DOHH2 (cell line): ENCODE measurements around the gene CBY1.
A peak's percentile ranks its signal among the peaks of the same experiment; 100 is the strongest.

ENCODE experiments used
- H3F3A ChIP-seq: fragments of 200-600 bp; sonication (generic), shearing (Covaris generic); 2 replicates; pipeline ENCODE4 v1.6.0; 2016; ENCODE audit warnings: antibody characterized with exemption, mild to moderate bottlenecking; ENCODE audit not compliant: control insufficient read depth, insufficient read depth
- H3K27ac ChIP-seq: fragments of 200-600 bp; sonication (generic); 2 replicates; pipeline ENCODE4 v1.5.1; 2014; ENCODE audit warnings: low read depth, mild to moderate bottlenecking, low read length, moderate library complexity
- H3K27me3 ChIP-seq: fragments of 200-600 bp; sonication (generic); 2 replicates; pipeline ENCODE4 v1.6.1; 2014; ENCODE audit warnings: mild to moderate bottlenecking, low read length, mixed read lengths; ENCODE audit not compliant: control insufficient read depth
- H3K36me3 ChIP-seq: fragments of 200-600 bp; sonication (generic); 2 replicates; pipeline ENCODE4 v1.6.1; 2014; ENCODE audit warnings: mild to moderate bottlenecking, low read length, moderate library complexity, mixed read lengths; ENCODE audit not compliant: control insufficient read depth
- H3K4me1 ChIP-seq: fragments of 200-600 bp; sonication (generic); 2 replicates; pipeline ENCODE4 v1.6.1; 2014; ENCODE audit warnings: mild to moderate bottlenecking, low read length, mixed read lengths; ENCODE audit not compliant: control insufficient read depth
- H3K4me2 ChIP-seq: fragments of 200-600 bp; sonication (generic); 2 replicates; pipeline ENCODE4 v1.6.0; 2014; ENCODE audit warnings: mild to moderate bottlenecking, low read length, moderate library complexity
- H3K4me3 ChIP-seq: fragments of 200-600 bp; sonication (generic); 2 replicates; pipeline ENCODE4 v1.5.1; 2014; ENCODE audit warnings: mild to moderate bottlenecking, low read length, mixed read lengths
- H3K79me2 ChIP-seq: fragments of 200-600 bp; sonication (generic); 2 replicates; pipeline ENCODE4 v1.6.1; 2014; ENCODE audit warnings: mild to moderate bottlenecking, low read length, mixed read lengths; ENCODE audit not compliant: control insufficient read depth
- H3K9me2 ChIP-seq: fragments of 200-600 bp; sonication (generic); replicated peaks from 2 replicates; pipeline ENCODE4 v1.6.1; 2014; ENCODE audit warnings: mild to moderate bottlenecking, low read length, mixed read lengths; ENCODE audit not compliant: control insufficient read depth
- H3K9me3 ChIP-seq: fragments of 200-600 bp; sonication (generic); 2 replicates; pipeline ENCODE4 v1.6.1; 2014; ENCODE audit warnings: antibody characterized with exemption, low read length, mixed read lengths; ENCODE audit not compliant: control insufficient read depth, insufficient read depth
- H4K20me1 ChIP-seq: fragments of 200-600 bp; sonication (generic); 2 replicates; pipeline ENCODE4 v1.6.0; 2014; ENCODE audit warnings: low read depth, mild to moderate bottlenecking, antibody characterized with exemption, low read length, moderate library complexity; ENCODE audit not compliant: control insufficient read depth, insufficient read depth
- CTCF ChIP-seq: fragments of 200-600 bp; sonication (generic); IDR thresholded peaks from one replicate; pipeline ENCODE4 v1.5.1; 2014; ENCODE audit warnings: antibody characterized with exemption, mild to moderate bottlenecking, low read depth, low read length; ENCODE audit not compliant: poor library complexity, severe bottlenecking
- EZH2phosphoT487 ChIP-seq: fragments of 200-600 bp; sonication (generic); IDR thresholded peaks from 2 replicates; pipeline ENCODE4 v1.6.1; 2017; ENCODE audit warnings: borderline replicate concordance, mild to moderate bottlenecking, antibody characterized with exemption, low read length, moderate library complexity, mixed read lengths

The CBY1 gene

GRCh38 chr22:38704654-38705234, 48.3 kb downstream of the CBY1 start:
- no peaks in the 10 kb centered on the region for H3K27me3 ChIP-seq
- peak overlapping the region; percentile 88 for H3K4me2 ChIP-seq
- peak overlapping the region; percentile 72 for H3K4me3 ChIP-seq
- H3K9me2 ChIP-seq, result no peaks in the 10 kb centered on the region
- H3K9me3 ChIP-seq, result no peaks in the 10 kb centered on the region
- peaks cover 6% of the 10 kb centered on the region; the same call in 1 of the 2 replicates for H3F3A ChIP-seq
- H4K20me1 ChIP-seq, result peaks cover 28% of the 10 kb centered on the region
- peaks cover 59% of the 10 kb centered on the region for H3K4me1 ChIP-seq
- peaks cover 59% of the 10 kb centered on the region for H3K79me2 ChIP-seq
- TF ChIP-seq CTCF (no peak), EZH2phosphoT487 (no peak)
- H3K36me3 ChIP-seq, result peaks cover 30% of the 10 kb centered on the region
- H3K27ac ChIP-seq, result peak overlapping the region; percentile 49

DNA sequence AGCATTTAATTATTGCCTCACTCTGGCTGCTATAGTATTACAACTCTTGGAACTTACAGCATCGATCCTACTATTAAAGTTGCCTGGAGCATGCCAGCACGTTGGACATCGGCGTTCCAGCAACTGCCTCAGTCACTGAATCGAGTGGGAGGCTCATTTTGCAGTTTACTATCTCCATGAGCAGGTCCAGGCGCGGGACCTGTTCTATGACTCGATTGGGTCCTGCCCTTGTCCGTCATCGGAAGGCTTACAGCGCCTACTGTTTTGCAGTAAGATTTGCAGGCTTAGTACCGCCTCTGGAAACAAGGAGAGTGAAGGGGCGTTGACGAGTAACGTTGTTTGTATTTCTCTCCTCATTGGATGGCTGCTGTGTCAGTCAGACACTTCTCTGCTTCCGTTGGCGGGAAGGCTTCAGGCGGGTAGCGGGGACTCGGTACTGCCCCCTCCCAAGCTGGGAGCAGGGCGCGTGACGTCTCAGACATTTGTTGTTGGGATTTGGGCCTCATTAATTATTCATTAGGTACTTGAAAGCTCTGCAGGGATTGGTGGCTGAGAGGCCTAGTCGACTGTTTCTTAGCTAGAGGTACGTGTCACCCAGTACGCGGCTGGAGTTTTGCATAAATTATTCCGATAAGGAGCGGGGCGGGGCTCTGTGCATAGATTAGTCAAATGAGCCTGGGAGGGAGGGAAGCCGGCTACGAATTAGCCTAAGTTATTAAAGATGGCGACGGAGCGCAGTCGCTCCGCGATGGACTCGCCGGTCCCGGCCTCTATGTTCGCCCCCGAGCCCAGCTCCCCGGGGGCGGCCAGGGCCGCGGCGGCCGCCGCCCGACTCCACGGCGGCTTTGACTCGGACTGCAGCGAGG, 49.0 kb downstream of the CBY1 start, which contains the start of gene GTPBP1:
Gene GTPBP1 (plus strand): TSS at position 710 of the 866 bp plus-strand sequence. CDS start 12 bp downstream, at position 722.
- Histone ChIP-seq H3K4me2 (peak within 1 kb of the TSS; percentile 100), H3K27me3 (no peaks in the 10 kb centered on the region), H3K9me2 (no peaks in the 10 kb centered on the region), H3K79me2 (peaks cover 59% of the 10 kb centered on the region), H3K9me3 (no peaks in the 10 kb centered on the region), H3F3A (peaks cover 5% of the 10 kb centered on the region; the same call in 1 of the 2 replicates), H3K4me3 (peak within 1 kb of the TSS; percentile 76), H4K20me1 (peaks cover 35% of the 10 kb centered on the region), H3K36me3 (peaks cover 33% of the 10 kb centered on the region), H3K4me1 (peaks cover 60% of the 10 kb centered on the region), H3K27ac (peak within 1 kb of the TSS; percentile 58)
- TF ChIP-seq EZH2phosphoT487 (no peak), CTCF (no peak)

DNA sequence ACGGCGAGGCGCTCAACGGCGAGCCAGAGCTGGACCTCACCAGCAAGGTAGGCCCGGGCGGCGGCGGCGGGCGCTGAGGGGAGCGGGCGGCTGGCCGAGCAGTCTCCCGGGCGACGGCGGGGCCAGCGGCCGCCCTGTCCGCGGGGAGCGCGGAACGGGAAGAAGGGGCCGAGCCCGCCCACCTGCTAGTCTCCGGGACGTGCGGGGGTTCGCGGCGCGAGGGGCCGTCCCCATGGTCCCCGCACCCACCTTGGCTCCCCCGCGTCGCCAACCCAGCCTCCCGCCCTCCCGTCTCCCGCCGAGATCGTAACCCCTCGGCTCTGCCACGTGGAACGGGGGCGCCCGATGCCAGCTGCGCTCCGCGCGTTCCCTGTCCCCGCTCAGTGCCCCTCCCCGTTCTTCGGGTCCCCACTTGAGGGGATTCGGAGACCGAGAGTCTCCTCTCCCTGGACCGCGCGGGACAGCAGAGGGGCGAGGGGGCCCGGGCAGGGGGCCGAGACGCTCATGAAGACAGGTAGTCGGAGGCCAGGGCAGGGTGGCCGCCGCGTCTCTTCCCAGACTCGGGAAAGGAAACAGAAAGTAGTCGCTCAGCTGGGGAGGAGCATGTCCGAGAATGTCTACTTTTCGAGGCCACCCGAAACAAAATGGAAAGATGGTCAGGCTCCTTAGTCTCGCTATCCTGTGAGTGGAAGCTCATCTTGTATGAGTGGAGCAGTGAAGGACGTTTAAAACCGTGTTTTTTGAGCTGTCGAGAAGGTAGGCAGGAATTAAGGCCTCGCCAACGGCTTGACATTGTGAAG, 49.9 kb downstream of the CBY1 start:
- H3K4me1 ChIP-seq, result peaks cover 60% of the 10 kb centered on the region
- H3K9me2 ChIP-seq, result no peaks in the 10 kb centered on the region

More for the DNA sequence above, 49.9 kb downstream of the CBY1 start:
- Histone ChIP-seq H3K9me3 (no peaks in the 10 kb centered on the region), H3K27ac (peak overlapping the region; percentile 58), H3K4me3 (peak overlapping the region; percentile 76), H3K79me2 (peaks cover 61% of the 10 kb centered on the region), H3K4me2 (peak overlapping the region; percentile 100), H4K20me1 (peaks cover 44% of the 10 kb centered on the region), H3K27me3 (no peaks in the 10 kb centered on the region), H3K36me3 (peaks cover 38% of the 10 kb centered on the region), H3F3A (peaks cover 5% of the 10 kb centered on the region; the same call in 1 of the 2 replicates)
- TF ChIP-seq EZH2phosphoT487 (no peak), CTCF (no peak)
